Type B pancreatic cell (in vitro differentiated cells): ENCODE data around the gene OR1E2. TPM values are rescaled to one million over a fixed set of nuclear protein-coding genes. Genes with fewer than 3 reads are reported as not detected.
A peak's percentile ranks its signal among the peaks of the same experiment; 100 is the strongest.
"Not testable (repeated sequence)": the region's sequence is repeated elsewhere in the genome, so short reads cannot be mapped to it uniquely, and the experiment has no call there.

ENCODE experiments used
- DNase-seq: peaks from one replicate; pipeline ENCODE4 v3.0.0; 2021; ENCODE audit warnings: mixed read lengths; ENCODE audit not compliant: unreplicated experiment; ENCODE audit errors: extremely low spot score
- H3K27ac Mint-ChIP-seq: 2 replicates; pipeline ENCODE4 v1.8.0; 2021; ENCODE audit warnings: mild to moderate bottlenecking, mixed read lengths
- H3K27me3 Mint-ChIP-seq: 2 replicates; pipeline ENCODE4 v1.8.0; 2021; ENCODE audit warnings: mixed read lengths
- H3K36me3 Mint-ChIP-seq: 2 replicates; pipeline ENCODE4 v1.8.0; 2021; ENCODE audit warnings: mixed read lengths
- H3K4me1 Mint-ChIP-seq: one replicate; pipeline ENCODE4 v1.8.0; 2021; ENCODE audit warnings: mixed read lengths; ENCODE audit not compliant: unreplicated experiment
- H3K4me3 Mint-ChIP-seq: 2 replicates; pipeline ENCODE4 v1.8.0; 2021; ENCODE audit warnings: mild to moderate bottlenecking, mixed read lengths
- H3K9me3 Mint-ChIP-seq: 2 replicates; pipeline ENCODE4 v1.8.0; 2021; ENCODE audit warnings: mixed read lengths
- CTCF ChIP-seq: fragments of 200-600 bp; sonication (generic); conservative IDR thresholded peaks from 2 replicates; pipeline ENCODE4 v1.5.0; 2021; ENCODE audit warnings: antibody characterized with exemption, mild to moderate bottlenecking
- total RNA-seq: library from RNA; stranded (reverse); gene quantifications from 2 replicates; pipeline ENCODE4 v1.2.1, GENCODE V29; 2021; ENCODE audit warnings: low replicate concordance

Gene OR1E2
- total RNA-seq, 1 donor from 2014 or later, result not detected

GRCh38 chr17:3474212-3474611 lies 40.6 kb upstream of the OR1E2 start:
- Mint-ChIP-seq H3K4me3 (no peak overlapping the region), H3K9me3 (no peaks in the 10 kb centered on the region), H3K27me3 (peaks cover 5% of the 10 kb centered on the region), H3K4me1 (peaks cover 16% of the 10 kb centered on the region), H3K27ac (peak overlapping the region; percentile 11), H3K36me3 (no peaks in the 10 kb centered on the region)
- no peak for DNase-seq
- no peak for TF ChIP-seq CTCF

GRCh38 chr17:3472137-3472536 lies 38.5 kb upstream of the OR1E2 start:
- DNase-seq, result no peak
- peaks cover 16% of the 10 kb centered on the region for H3K4me1 Mint-ChIP-seq
- TF ChIP-seq CTCF, result no peak

GRCh38 chr17:3471599-3471998 lies 38.0 kb upstream of the OR1E2 start, which contains the start of gene SPATA22:
Gene SPATA22, minus strand, starts transcription at chr17:3471819. Its CDS starts 2,494 bp downstream, at chr17:3469325.
- no peak within 1 kb of the TSS for H3K4me3 Mint-ChIP-seq
- TF ChIP-seq CTCF, result no peak
- H3K36me3 Mint-ChIP-seq, result no peaks in the 10 kb centered on the region
- peaks cover 16% of the 10 kb centered on the region for H3K4me1 Mint-ChIP-seq
- H3K27me3 Mint-ChIP-seq, result no peaks in the 10 kb centered on the region
- no peak within 1 kb of the TSS for H3K27ac Mint-ChIP-seq
- no peaks in the 10 kb centered on the region for H3K9me3 Mint-ChIP-seq
- DNase-seq, result no peak

More at GRCh38 chr17:3472137-3472536, 38.5 kb upstream of the OR1E2 start:
- Mint-ChIP-seq H3K4me3 (no peak overlapping the region), H3K27me3 (no peaks in the 10 kb centered on the region), H3K9me3 (no peaks in the 10 kb centered on the region), H3K36me3 (no peaks in the 10 kb centered on the region), H3K27ac (no peak overlapping the region)

- no peaks in the 10 kb centered on the region for H3K27me3 Mint-ChIP-seq
- no peak overlapping the region for H3K4me3 Mint-ChIP-seq
- H3K4me1 Mint-ChIP-seq, result no peaks in the 10 kb centered on the region
- no peak for TF ChIP-seq CTCF
- H3K9me3 Mint-ChIP-seq, result no peaks in the 10 kb centered on the region
- DNase-seq, result no peak
- no peaks in the 10 kb centered on the region for H3K36me3 Mint-ChIP-seq
- no peak overlapping the region for H3K27ac Mint-ChIP-seq
These were observed 35.9 kb upstream of the OR1E2 start for GRCh38 chr17:3469529-3469928.

- not testable (repeated sequence) for H3K9me3 Mint-ChIP-seq, H3K4me1 Mint-ChIP-seq, DNase-seq, H3K27me3 Mint-ChIP-seq, H3K4me3 Mint-ChIP-seq, H3K27ac Mint-ChIP-seq, H3K36me3 Mint-ChIP-seq
These were observed 32.7 kb upstream of the OR1E2 start for GRCh38 chr17:3466355-3466754.

GRCh38 chr17:3448059-3448665 lies 14.5 kb upstream of the OR1E2 start:
- TF ChIP-seq CTCF, result no peak
- Mint-ChIP-seq H3K27me3 (peaks cover 15% of the 10 kb centered on the region), H3K27ac (no peak overlapping the region), H3K4me1 (no peaks in the 10 kb centered on the region), H3K36me3 (no peaks in the 10 kb centered on the region), H3K4me3 (no peak overlapping the region), H3K9me3 (no peaks in the 10 kb centered on the region)
- no peak for DNase-seq
